ENCODE results near the gene SLC25A52. TPM values are rescaled to one million over a fixed set of nuclear protein-coding genes. Genes with fewer than 3 reads are reported as not detected.
"Not testable (repeated sequence)": the region's sequence is repeated elsewhere in the genome, so short reads cannot be mapped to it uniquely, and the experiment has no call there.

The SLC25A52 gene, protein sequence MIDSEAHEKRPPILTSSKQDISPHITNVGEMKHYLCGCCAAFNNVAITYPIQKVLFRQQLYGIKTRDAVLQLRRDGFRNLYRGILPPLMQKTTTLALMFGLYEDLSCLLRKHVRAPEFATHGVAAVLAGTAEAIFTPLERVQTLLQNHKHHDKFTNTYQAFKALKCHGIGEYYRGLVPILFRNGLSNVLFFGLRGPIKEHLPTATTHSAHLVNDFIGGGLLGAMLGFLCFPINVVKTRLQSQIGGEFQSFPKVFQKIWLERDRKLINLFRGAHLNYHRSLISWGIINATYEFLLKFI
- not detected in 3 replicates for total RNA-seq

DNA sequence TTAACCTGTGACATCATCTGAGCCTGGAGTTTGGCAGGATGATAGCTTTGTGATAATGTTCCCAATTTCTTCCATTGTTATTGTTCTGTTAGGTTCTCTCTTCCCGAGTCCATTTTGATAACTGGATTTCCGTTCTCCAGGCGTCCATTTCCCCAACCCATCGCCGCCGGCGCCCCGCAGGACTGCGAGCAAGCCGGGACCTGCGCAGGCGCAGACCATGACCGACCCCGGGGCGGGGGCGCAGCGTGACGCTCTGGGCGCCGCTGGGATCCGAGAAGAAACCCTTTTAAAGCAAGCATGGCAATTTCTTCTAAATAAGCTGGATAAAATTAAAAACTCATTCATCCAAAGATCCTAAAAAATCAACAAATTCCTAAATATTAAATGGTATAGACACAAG is at the start of gene SLC25A52:
Gene SLC25A52 (minus strand): TSS at position 186 of the 400 bp plus-strand sequence. CDS start 219 bp downstream, outside the sequence.
- TF ChIP-seq, protein P1, sequence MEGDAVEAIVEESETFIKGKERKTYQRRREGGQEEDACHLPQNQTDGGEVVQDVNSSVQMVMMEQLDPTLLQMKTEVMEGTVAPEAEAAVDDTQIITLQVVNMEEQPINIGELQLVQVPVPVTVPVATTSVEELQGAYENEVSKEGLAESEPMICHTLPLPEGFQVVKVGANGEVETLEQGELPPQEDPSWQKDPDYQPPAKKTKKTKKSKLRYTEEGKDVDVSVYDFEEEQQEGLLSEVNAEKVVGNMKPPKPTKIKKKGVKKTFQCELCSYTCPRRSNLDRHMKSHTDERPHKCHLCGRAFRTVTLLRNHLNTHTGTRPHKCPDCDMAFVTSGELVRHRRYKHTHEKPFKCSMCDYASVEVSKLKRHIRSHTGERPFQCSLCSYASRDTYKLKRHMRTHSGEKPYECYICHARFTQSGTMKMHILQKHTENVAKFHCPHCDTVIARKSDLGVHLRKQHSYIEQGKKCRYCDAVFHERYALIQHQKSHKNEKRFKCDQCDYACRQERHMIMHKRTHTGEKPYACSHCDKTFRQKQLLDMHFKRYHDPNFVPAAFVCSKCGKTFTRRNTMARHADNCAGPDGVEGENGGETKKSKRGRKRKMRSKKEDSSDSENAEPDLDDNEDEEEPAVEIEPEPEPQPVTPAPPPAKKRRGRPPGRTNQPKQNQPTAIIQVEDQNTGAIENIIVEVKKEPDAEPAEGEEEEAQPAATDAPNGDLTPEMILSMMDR (IDR thresholded peaks at IDR 0.05; ENCODE audit: unreplicated experiment): no peak
- no peak for DNase-seq (ENCODE audit: low spot score in 2 of 2, unreplicated experiment in 2 of 2)
- Mint-ChIP-seq H3K4me1 (peaks cover 37% of the 10 kb centered on the region), H3K27ac (no peak within 1 kb of the TSS), H3K27me3 (ENCODE audit: low read depth) (no peaks in the 10 kb centered on the region), H3K36me3 (no peaks in the 10 kb centered on the region), H3K9me3 (no peaks in the 10 kb centered on the region), H3K4me3 (no peak within 1 kb of the TSS)

DNA sequence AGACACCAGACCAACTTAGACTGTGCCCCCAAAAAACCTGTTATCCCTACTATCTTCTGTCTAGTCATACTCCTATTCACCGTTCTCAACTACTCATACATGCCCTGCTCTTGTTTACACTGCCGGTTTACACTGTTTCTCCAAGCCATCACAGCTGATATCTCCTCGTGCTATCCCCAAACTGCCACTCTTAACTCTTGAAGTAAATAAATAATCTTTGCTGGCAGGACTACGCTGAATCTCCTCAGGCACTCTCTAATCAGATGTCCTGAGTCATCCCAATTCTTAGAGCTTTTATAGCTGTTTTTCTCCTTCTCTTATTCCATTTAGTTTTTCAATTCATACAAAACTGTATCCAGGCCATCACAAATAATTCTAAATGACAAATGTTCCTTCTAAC is 48.4 kb upstream of the SLC25A52 start:
- H3K27ac Mint-ChIP-seq; H3K27me3 Mint-ChIP-seq (ENCODE audit: low read depth); H3K36me3 Mint-ChIP-seq; H3K9me3 Mint-ChIP-seq; H3K4me3 Mint-ChIP-seq; DNase-seq (ENCODE audit: low spot score in 2 of 2, unreplicated experiment in 2 of 2): not testable (repeated sequence)
- H3K4me1 Mint-ChIP-seq: peaks cover 13% of the 10 kb centered on the region

DNA sequence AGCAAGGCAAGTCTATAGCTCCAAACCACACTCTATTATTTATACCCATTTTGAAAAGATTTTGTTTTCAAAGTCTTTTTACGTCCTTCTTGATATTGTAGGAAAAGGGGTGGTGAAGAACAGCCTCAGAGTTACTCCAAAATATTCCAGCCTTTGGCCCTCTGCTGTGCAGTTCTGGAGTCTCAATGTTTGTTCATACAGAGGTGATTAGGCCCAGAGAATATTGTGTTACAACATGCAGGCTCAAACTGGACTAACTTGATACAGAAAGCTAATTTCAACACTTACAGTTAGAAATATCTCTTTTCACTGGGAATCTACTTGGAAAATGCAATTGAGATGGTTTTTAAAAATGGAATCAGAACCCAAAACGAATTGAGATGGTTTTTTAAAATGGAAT is 40.4 kb upstream of the SLC25A52 start:
- no peaks in the 10 kb centered on the region for H3K27me3 Mint-ChIP-seq (ENCODE audit: low read depth)
- H3K9me3 Mint-ChIP-seq: no peaks in the 10 kb centered on the region
- H3K4me1 Mint-ChIP-seq: no peaks in the 10 kb centered on the region
- no peak for DNase-seq (ENCODE audit: low spot score in 2 of 2, unreplicated experiment in 2 of 2)
- H3K36me3 Mint-ChIP-seq: no peaks in the 10 kb centered on the region
- H3K27ac Mint-ChIP-seq: no peak overlapping the region
- TF ChIP-seq, protein P1 (IDR thresholded peaks at IDR 0.05; ENCODE audit: unreplicated experiment): no peak
- no peak overlapping the region for H3K4me3 Mint-ChIP-seq

DNA sequence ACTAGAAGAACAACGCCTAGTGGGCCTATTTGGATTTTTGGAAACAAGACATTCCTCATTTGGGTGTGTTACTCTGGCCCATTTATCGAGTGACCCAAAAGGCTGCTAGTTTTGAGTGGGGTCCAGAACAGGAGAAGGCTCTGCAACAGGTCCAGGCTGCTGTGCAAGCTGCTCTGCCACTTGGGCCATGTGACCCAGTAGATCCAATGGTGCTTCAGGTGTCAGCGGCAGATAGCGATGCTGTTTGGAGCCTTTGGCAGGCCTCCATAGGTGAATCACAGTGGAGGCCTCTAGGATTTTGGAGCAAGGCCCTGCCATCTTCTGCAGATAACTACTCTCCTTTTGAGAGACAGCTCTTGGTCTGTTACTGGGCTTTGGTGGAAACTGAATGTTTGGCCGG is 38.6 kb upstream of the SLC25A52 start:
- H3K9me3 Mint-ChIP-seq; H3K27me3 Mint-ChIP-seq (ENCODE audit: low read depth); H3K36me3 Mint-ChIP-seq; H3K27ac Mint-ChIP-seq; H3K4me3 Mint-ChIP-seq; H3K4me1 Mint-ChIP-seq; DNase-seq (ENCODE audit: low spot score in 2 of 2, unreplicated experiment in 2 of 2): not testable (repeated sequence)

DNA sequence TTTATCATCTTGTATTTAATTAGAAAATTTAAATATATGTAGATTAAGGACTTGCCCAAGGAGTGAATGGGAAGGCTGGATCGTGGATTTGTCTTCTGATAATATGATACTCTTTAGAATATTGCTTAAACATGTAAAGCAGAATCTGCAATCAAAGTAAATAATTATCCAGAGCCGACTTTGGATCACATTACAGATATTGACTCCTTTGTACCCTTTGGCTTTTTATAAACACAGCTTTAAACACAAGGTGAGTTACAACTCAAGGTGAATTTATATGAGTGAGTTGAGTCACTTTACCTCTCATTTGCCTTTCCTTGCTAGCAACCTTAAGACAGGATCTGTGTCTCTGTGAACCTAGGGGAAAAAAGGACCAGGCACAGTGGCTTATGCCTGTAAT is 37.7 kb upstream of the SLC25A52 start:
- Mint-ChIP-seq H3K4me3 (no peak overlapping the region), H3K36me3 (no peaks in the 10 kb centered on the region), H3K4me1 (peaks cover 4% of the 10 kb centered on the region), H3K27me3 (ENCODE audit: low read depth) (no peaks in the 10 kb centered on the region), H3K27ac (no peak overlapping the region), H3K9me3 (no peaks in the 10 kb centered on the region)
- TF ChIP-seq, protein P1 (IDR thresholded peaks at IDR 0.05; ENCODE audit: unreplicated experiment): no peak
- DNase-seq (ENCODE audit: low spot score in 2 of 2, unreplicated experiment in 2 of 2): no peak

DNA sequence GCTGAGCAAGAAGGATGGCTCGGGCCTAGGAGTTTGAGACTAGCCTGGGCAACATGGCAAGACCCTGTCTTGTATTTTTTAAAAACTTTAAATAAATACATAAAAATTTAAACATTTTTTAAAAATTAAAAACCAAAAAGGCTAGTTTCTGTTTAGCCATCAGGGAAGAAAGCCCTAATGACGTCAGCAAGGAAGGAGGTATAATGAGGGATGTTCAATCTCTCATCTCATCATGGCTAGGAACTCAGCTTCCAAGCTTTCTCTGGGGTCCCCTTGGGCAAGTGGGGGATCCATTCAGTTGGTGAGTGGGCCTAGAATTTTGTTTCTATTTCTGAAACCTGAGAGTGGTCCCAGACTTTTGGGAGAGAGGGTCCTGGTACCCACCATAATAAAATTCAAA is 35.1 kb upstream of the SLC25A52 start:
- H3K9me3 Mint-ChIP-seq: no peaks in the 10 kb centered on the region
- H3K4me3 Mint-ChIP-seq: no peak overlapping the region
- no peak for DNase-seq (ENCODE audit: low spot score in 2 of 2, unreplicated experiment in 2 of 2)
- no peak overlapping the region for H3K27ac Mint-ChIP-seq
- no peaks in the 10 kb centered on the region for H3K36me3 Mint-ChIP-seq
- TF ChIP-seq, protein P1 (IDR thresholded peaks at IDR 0.05; ENCODE audit: unreplicated experiment): no peak
- peaks cover 4% of the 10 kb centered on the region for H3K4me1 Mint-ChIP-seq
- no peaks in the 10 kb centered on the region for H3K27me3 Mint-ChIP-seq (ENCODE audit: low read depth)

DNA sequence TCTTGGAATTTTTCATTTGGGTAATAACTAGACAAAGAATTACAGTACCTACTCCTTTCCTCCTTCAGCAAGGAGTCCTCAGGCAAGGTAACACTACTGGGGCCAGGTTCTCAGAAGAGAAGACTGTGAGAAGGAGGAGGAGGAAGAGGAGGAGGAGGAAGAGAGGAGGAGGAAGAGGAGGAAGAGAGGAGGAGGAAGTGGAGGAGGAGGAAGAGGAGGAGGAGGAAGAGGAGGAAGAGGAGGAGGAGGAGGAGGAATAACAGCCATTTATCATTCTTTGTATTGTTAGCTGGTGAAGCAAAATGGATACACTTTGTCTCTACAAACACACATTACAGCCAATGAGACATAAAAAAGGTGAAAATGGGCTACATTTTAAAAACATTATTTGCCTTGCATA is 32.9 kb upstream of the SLC25A52 start:
- Mint-ChIP-seq H3K27ac (no peak overlapping the region), H3K9me3 (peaks cover 3% of the 10 kb centered on the region), H3K36me3 (no peaks in the 10 kb centered on the region), H3K4me1 (peaks cover 4% of the 10 kb centered on the region), H3K27me3 (ENCODE audit: low read depth) (no peaks in the 10 kb centered on the region), H3K4me3 (no peak overlapping the region)
- DNase-seq (ENCODE audit: low spot score in 2 of 2, unreplicated experiment in 2 of 2): no peak
- TF ChIP-seq, protein P1 (IDR thresholded peaks at IDR 0.05; ENCODE audit: unreplicated experiment): no peak
